D341Med (cell line): ENCODE data around the gene MTFMT.

Experiments used
- DNase-seq: peaks from one replicate; pipeline ENCODE4 v3.0.0; 2012; ENCODE audit warnings: low spot score

Gene MTFMT

GRCh38 chr15:64985366-64986033, 43.9 kb downstream of the MTFMT start:
- no peak for DNase-seq

DNA sequence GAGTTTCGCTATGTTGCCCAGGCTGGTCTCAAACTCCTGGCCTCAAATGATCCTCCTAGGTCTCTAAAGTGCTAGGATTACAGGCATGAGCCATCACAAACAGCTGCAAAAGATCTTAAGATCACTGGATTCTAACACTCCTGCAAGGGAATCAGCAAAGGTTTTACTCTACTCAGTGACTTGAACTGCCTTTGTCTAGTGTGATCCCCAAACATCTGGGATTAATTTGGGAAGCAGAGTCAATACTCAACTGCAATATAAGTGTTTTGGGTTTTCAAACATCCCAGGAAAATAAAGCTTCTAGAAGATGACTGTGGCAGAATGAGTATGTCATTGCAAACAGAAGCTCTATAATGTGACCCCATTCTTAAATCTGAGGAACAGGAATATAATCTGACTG, 47.0 kb downstream of the MTFMT start:
- no peak for DNase-seq

GRCh38 chr15:64981812-64982431, 47.5 kb downstream of the MTFMT start:
- DNase-seq: no peak

DNA sequence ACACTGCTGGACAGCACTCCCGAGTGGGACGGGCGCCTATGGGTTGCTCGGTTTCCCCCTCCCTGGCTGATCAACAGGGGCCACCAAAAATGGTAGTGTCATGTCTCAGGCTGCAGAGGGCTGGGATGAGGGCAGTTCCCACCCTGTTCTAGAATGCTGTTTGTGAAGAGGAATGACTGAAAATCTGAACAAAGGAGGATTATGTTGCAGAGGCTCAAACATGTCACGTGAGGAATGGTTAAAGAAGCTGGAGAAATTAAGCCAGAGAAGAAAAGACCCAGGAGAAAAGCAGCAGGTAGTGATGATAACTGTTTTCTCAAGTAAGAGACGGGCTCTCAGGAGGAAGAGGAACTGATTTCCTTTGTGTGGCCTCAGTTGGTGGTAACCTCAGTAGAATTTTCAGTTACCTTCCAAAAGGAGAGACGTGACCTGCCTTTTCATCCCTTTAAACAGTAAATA, 50.2 kb downstream of the MTFMT start:
- DNase-seq: peak; percentile 39

GRCh38 chr15:64975390-64975789, 54.0 kb downstream of the MTFMT start:
- DNase-seq: no peak

DNA sequence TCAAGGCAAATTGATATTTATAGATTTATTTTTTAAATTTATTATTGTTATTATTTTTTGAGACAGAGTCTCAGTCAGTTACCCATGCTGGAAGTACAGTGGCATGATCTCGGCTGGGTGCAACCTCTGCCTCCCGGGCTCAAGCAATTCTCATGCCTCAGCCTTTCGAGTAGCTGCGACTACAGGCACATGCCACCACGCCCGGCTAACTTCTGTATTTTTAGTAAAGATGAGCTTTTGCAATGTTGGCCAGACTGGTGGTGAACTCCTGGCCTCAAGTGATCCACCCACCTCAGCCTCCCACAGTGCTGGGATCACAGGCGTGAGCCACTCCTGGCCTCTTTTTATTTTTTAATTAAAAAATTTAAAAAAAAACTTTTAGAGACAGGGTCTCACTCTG, 58.7 kb downstream of the MTFMT start:
- DNase-seq: no peak

GRCh38 chr15:64969401-64969800, 60.0 kb downstream of the MTFMT start:
- DNase-seq: no peak

DNA sequence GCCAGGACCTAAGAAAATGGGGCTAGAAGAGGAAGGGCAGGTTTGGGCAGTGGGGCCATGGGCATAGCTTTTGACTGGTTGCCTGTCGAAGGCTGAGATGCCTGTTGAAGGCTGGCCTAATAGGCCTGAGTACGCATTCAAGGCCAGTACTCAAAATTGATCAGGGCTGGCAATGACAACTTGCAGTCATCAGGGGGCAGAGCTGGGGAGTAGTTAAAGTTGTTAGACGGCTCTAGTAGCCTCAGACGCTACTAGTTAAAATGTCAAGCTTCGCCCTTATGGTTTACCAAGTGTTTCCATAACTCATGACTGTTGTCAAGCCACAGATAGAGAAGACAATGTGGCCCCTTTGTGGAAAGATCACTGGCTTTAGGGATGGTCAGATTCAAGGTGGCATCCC, 68.4 kb downstream of the MTFMT start:
- DNase-seq: no peak

DNA sequence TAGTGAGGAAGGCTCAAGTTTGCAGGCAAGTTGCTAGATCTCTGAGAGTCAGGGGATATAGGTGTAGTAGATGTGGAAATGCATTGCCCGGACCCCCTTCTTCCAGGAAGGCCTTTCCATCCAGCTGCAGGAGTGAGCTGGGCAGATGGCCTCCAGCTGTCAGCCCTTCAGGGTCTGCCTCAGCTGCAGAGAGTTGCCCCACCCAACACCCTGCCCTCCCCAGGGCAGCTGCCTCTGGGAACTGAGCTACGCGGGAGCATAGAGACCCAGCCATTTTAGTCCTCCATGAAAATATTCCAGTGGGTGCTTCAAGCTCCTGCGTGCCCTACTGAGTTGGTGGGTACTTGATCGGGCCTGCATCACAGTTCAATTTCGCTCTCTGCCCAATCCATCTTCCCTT, 69.3 kb downstream of the MTFMT start:
- no peak for DNase-seq

GRCh38 chr15:64959128-64959527, 70.3 kb downstream of the MTFMT start:
- no peak for DNase-seq

- no peak for DNase-seq
These were observed 75.0 kb downstream of the MTFMT start for GRCh38 chr15:64954395-64954794.

- no peak for DNase-seq
These were observed 77.5 kb downstream of the MTFMT start for GRCh38 chr15:64951777-64952418.
